HFF-Myc (cell line): ENCODE results near the gene DNHD1.

Source experiments
- DNase-seq: peaks from one replicate; pipeline ENCODE4 v3.0.0-alpha.2; 2011; ENCODE audit warnings: low read depth; ENCODE audit errors: extremely low read depth
- H3K4me3 ChIP-seq: replicated peaks from 2 replicates; pipeline ENCODE4 v1.5.1; 2011; ENCODE audit warnings: low read depth, mild to moderate bottlenecking, control low read depth, low read length
- CTCF ChIP-seq: IDR thresholded peaks from 2 replicates; pipeline ENCODE4 v1.5.1; 2012; ENCODE audit warnings: mild to moderate bottlenecking, low read depth, low read length, control low read depth; ENCODE audit errors: missing control alignments

The DNHD1 gene

GRCh38 chr11:6488342-6488741 lies 8.7 kb upstream of the DNHD1 start:
- DNase-seq, result no peak
- H3K4me3 ChIP-seq, result no peak overlapping the region
- no peak for TF ChIP-seq CTCF

GRCh38 chr11:6488821-6489220 lies 8.3 kb upstream of the DNHD1 start:
- no peak for TF ChIP-seq CTCF
- H3K4me3 ChIP-seq, result no peak overlapping the region
- DNase-seq, result no peak

GRCh38 chr11:6489306-6489705 lies 7.8 kb upstream of the DNHD1 start:
- no peak for TF ChIP-seq CTCF
- no peak for DNase-seq
- no peak overlapping the region for H3K4me3 ChIP-seq

- no peak overlapping the region for H3K4me3 ChIP-seq
- DNase-seq, result no peak
- TF ChIP-seq CTCF, result no peak
Observed at GRCh38 chr11:6498121-6498520, 1.0 kb downstream of the DNHD1 start.

- no peak for DNase-seq
- no peak overlapping the region for H3K4me3 ChIP-seq
- TF ChIP-seq CTCF, result no peak
Observed at GRCh38 chr11:6498544-6498943, 1.5 kb downstream of the DNHD1 start.

- no peak for TF ChIP-seq CTCF
- H3K4me3 ChIP-seq, result no peak overlapping the region
- no peak for DNase-seq
Observed at GRCh38 chr11:6502382-6502781, 5.3 kb downstream of the DNHD1 start.

- no peak for TF ChIP-seq CTCF
- DNase-seq, result no peak
Observed at GRCh38 chr11:6504166-6504565, 7.1 kb downstream of the DNHD1 start.

More at GRCh38 chr11:6504166-6504565, 7.1 kb downstream of the DNHD1 start:
- H3K4me3 ChIP-seq, result no peak overlapping the region
